CD14-positive monocyte (primary cell): Measurements from ENCODE around the gene BLMH. TPM values are rescaled to one million over a fixed set of nuclear protein-coding genes. Genes with fewer than 3 reads are reported as not detected.
"Not testable (repeated sequence)": the region's sequence is repeated elsewhere in the genome, so short reads cannot be mapped to it uniquely, and the experiment has no call there.

ENCODE experiments used
- DNase-seq, 3 donors: peaks; one replicate each; pipeline ENCODE4 v3.0.0-alpha.2; 2011 to 2022
- H2AFZ ChIP-seq: 2 replicates; pipeline ENCODE4 v1.6.0; 2012; ENCODE audit warnings: mild to moderate bottlenecking, low read depth, low read length, inconsistent platforms; ENCODE audit not compliant: insufficient read depth, poor library complexity, severe bottlenecking
- H3K27ac ChIP-seq, 2 donors: 1 replicate in 1 of 2; 2 replicates in 1 of 2; pipeline ENCODE4 v1.5.1; 2012 to 2013; ENCODE audit warnings: low read length in 2 of 2, control low read depth in 1 of 2, inconsistent platforms in 1 of 2, low read depth in 1 of 2, mild to moderate bottlenecking in 1 of 2
- H3K27me3 ChIP-seq, 2 donors: one replicate each; pipeline versions ENCODE4 v1.6.0 to v1.6.1; 2011 to 2013; ENCODE audit warnings: low read length in 2 of 2; ENCODE audit not compliant: control insufficient read depth in 2 of 2, insufficient read depth in 2 of 2
- H3K36me3 ChIP-seq, 2 donors: replicated peaks in 1 of 2; 1 replicate in 1 of 2; 2 replicates in 1 of 2; pipeline versions ENCODE4 v1.5.1 to v1.6.1; 2012 to 2013; ENCODE audit warnings: low read length in 2 of 2, control low read depth in 1 of 2, inconsistent platforms in 1 of 2, mild to moderate bottlenecking in 1 of 2; ENCODE audit not compliant: insufficient read depth in 2 of 2, control insufficient read depth in 1 of 2
- H3K4me1 ChIP-seq, 2 donors: 1 replicate in 1 of 2; 2 replicates in 1 of 2; pipeline versions ENCODE4 v1.5.1 to v1.6.1; 2012 to 2013; ENCODE audit warnings: low read length in 2 of 2, control low read depth in 1 of 2, inconsistent platforms in 1 of 2, mild to moderate bottlenecking in 1 of 2, moderate library complexity in 1 of 2; ENCODE audit not compliant: insufficient read depth in 2 of 2, control insufficient read depth in 1 of 2
- H3K4me2 ChIP-seq: replicated peaks from 2 replicates; pipeline ENCODE3; 2012; ENCODE audit warnings: low read length, moderate library complexity, mild to moderate bottlenecking; ENCODE audit not compliant: poor library complexity, severe bottlenecking; ENCODE audit errors: extremely low read depth
- H3K4me3 ChIP-seq, 3 experiments: fragments of 200-600 bp in 1 of 3; sonication (generic) in 1 of 3; replicated peaks in 1 of 3; 1 replicate in 2 of 3; 2 replicates in 1 of 3; pipeline ENCODE4 v1.5.1; 2011 to 2013; ENCODE audit warnings: low read length in 3 of 3, mild to moderate bottlenecking in 3 of 3, control low read depth in 2 of 3, low read depth in 2 of 3, inconsistent platforms in 1 of 3, moderate library complexity in 1 of 3
- H3K79me2 ChIP-seq: 2 replicates; pipeline ENCODE4 v1.6.0; 2012; ENCODE audit warnings: mild to moderate bottlenecking, control low read depth, inconsistent platforms, low read length, moderate library complexity; ENCODE audit not compliant: insufficient read depth
- H3K9ac ChIP-seq: 2 replicates; pipeline ENCODE4 v1.6.0; 2017; ENCODE audit warnings: low read length, mild to moderate bottlenecking; ENCODE audit not compliant: insufficient read depth, poor library complexity, severe bottlenecking
- H3K9me3 ChIP-seq, 2 donors: replicated peaks in 1 of 2; 1 replicate in 1 of 2; 2 replicates in 1 of 2; pipeline versions ENCODE4 v1.5.1 to v1.6.1; 2012 to 2013; ENCODE audit warnings: low read length in 2 of 2, control low read depth in 1 of 2; ENCODE audit not compliant: control insufficient read depth in 1 of 2, insufficient read depth in 1 of 2
- H4K20me1 ChIP-seq: 2 replicates; pipeline ENCODE4 v1.6.0; 2012; ENCODE audit warnings: mild to moderate bottlenecking, low read length, control low read depth, moderate library complexity; ENCODE audit not compliant: insufficient read depth
- H3K27ac Mint-ChIP-seq, 7 donors: one replicate each; pipeline ENCODE4 v1.8.0; 2020; ENCODE audit warnings: mild to moderate bottlenecking in 7 of 7, mixed read lengths in 7 of 7, moderate library complexity in 6 of 7, inconsistent platforms in 2 of 7
- H3K27me3 Mint-ChIP-seq, 3 donors: one replicate each; pipeline ENCODE4 v1.8.0; 2021 to 2022; ENCODE audit warnings: low read depth in 3 of 3, mild to moderate bottlenecking in 3 of 3, mixed read lengths in 3 of 3, moderate library complexity in 3 of 3, inconsistent platforms in 1 of 3
- H3K36me3 Mint-ChIP-seq, 2 donors: one replicate each; pipeline ENCODE4 v1.8.0; 2020; ENCODE audit warnings: mixed read lengths in 2 of 2, inconsistent platforms in 1 of 2, mild to moderate bottlenecking in 1 of 2
- H3K4me1 Mint-ChIP-seq: one replicate; pipeline ENCODE4 v1.8.0; 2020; ENCODE audit warnings: mild to moderate bottlenecking, mixed read lengths
- H3K4me3 Mint-ChIP-seq, 2 donors: one replicate each; pipeline ENCODE4 v1.8.0; 2020; ENCODE audit warnings: mild to moderate bottlenecking in 2 of 2, mixed read lengths in 2 of 2, moderate library complexity in 1 of 2
- H3K9me3 Mint-ChIP-seq, 7 donors: one replicate each; pipeline ENCODE4 v1.8.0; 2020 to 2022; ENCODE audit warnings: mixed read lengths in 7 of 7, mild to moderate bottlenecking in 6 of 7, moderate library complexity in 6 of 7, inconsistent platforms in 2 of 7
- CTCF ChIP-seq: fragments of 200-600 bp; IDR thresholded peaks from one replicate; pipeline ENCODE4 v1.8.0; 2022; ENCODE audit warnings: antibody characterized with exemption, mild to moderate bottlenecking
- WGBS: methylation state at CpG from one replicate; pipeline ENCODE4 v1.1.5; 2013; ENCODE audit warnings: missing lambda C conversion rate; ENCODE audit not compliant: insufficient coverage; 5-methylcytosine and 5-hydroxymethylcytosine counted together
- intact Hi-C, 2 donors: fragments of 100-400 bp; cut with micrococcal nuclease; formaldehyde crosslinking; loops; one replicate each; pipeline versions ENCODE4 v1.15.0 to v1.15.1; 2023
- polyA plus RNA-seq, 3 donors: library from polyadenylated mRNA; depleted of rRNA in 1 of 3; unstranded in 2 of 3; stranded (reverse) in 1 of 3; fragments of 300-500 nt in 2 of 3; fragments of >200 nt in 1 of 3; fragmentation: Illumina TruSeq in 2 of 3; gene quantifications; 1 replicate in 2 of 3; 2 replicates in 1 of 3; pipeline ENCODE4 v1.2.3, GENCODE V29; 2012 to 2021

Gene BLMH
- polyA plus RNA-seq, 3 donors: 6.6 to 10.8 (median 10.4) TPM

GRCh38 chr17:30232015-30232823 is 59.5 kb downstream of the BLMH start:
- H3K4me3 Mint-ChIP-seq: peak overlapping the region in 1 of 2 donors; percentile 19
- no peak for TF ChIP-seq CTCF
- H3K27me3 ChIP-seq: peaks cover 30 to 42% of the 10 kb centered on the region in 2 donors

GRCh38 chr17:30230596-30231125 is 61.1 kb downstream of the BLMH start:
- H3K4me1 Mint-ChIP-seq: peaks cover 39% of the 10 kb centered on the region
- H3K9me3 ChIP-seq: peaks cover 0 to 5% of the 10 kb centered on the region in 2 donors
- H3K36me3 ChIP-seq: no peaks in the 10 kb centered on the region
- peak overlapping the region in 1 of 3 experiments; percentile 32 for H3K4me3 ChIP-seq
- intact Hi-C loops: no loop called here
- H3K9me3 Mint-ChIP-seq: peaks cover 0 to 14% (median 2%) of the 10 kb centered on the region in 7 donors
- H3K36me3 Mint-ChIP-seq: peaks cover 0 to 4% of the 10 kb centered on the region in 2 donors
- no peaks in the 10 kb centered on the region for H3K79me2 ChIP-seq
- peaks cover 25 to 30% of the 10 kb centered on the region in 2 donors for H3K27me3 ChIP-seq
- peaks cover 15 to 30% of the 10 kb centered on the region in 2 donors for H3K4me1 ChIP-seq
- no peak overlapping the region for H2AFZ ChIP-seq
- no peaks in the 10 kb centered on the region for H4K20me1 ChIP-seq
- 25% methylated on average over 1 of the region's 7 CpGs for WGBS
- no peak overlapping the region for H3K9ac ChIP-seq
- TF ChIP-seq CTCF: no peak
- H3K4me3 Mint-ChIP-seq: peak overlapping the region in 1 of 2 donors; percentile 72
- peak overlapping the region; percentile 24 to 64 for H3K27ac ChIP-seq
- peak overlapping the region; percentile 21 for H3K4me2 ChIP-seq
- peaks cover 33 to 44% (median 38%) of the 10 kb centered on the region in 3 donors for H3K27me3 Mint-ChIP-seq
- H3K27ac Mint-ChIP-seq: peak overlapping the region; percentile 65 to 93 (median 87)
- DNase-seq: peak in 2 of 3 donors; percentile 7 to 28

More at GRCh38 chr17:30232015-30232823, 59.5 kb downstream of the BLMH start:
- no peak for DNase-seq
- H3K4me2 ChIP-seq: no peak overlapping the region
- Mint-ChIP-seq H3K4me1 (peaks cover 50% of the 10 kb centered on the region), H3K27me3 (peaks cover 47 to 56% (median 54%) of the 10 kb centered on the region in 3 donors), H3K36me3 (peaks cover 0 to 6% of the 10 kb centered on the region in 2 donors), H3K9me3 (peaks cover 2 to 26% (median 10%) of the 10 kb centered on the region in 7 donors), H3K27ac (peak overlapping the region in 1 of 7 donors; percentile 68)
- no peak overlapping the region for H3K4me3 ChIP-seq
- H3K79me2 ChIP-seq: no peaks in the 10 kb centered on the region
- no peak overlapping the region for H3K27ac ChIP-seq
- 97% methylated on average over 8 of the region's 10 CpGs for WGBS
- peaks cover 0 to 5% of the 10 kb centered on the region in 2 donors for H3K9me3 ChIP-seq
- no peaks in the 10 kb centered on the region for H3K36me3 ChIP-seq
- peaks cover 27 to 42% of the 10 kb centered on the region in 2 donors for H3K4me1 ChIP-seq
- H4K20me1 ChIP-seq: no peaks in the 10 kb centered on the region
- intact Hi-C loops: no loop called here
- no peak overlapping the region for H3K9ac ChIP-seq
- H2AFZ ChIP-seq: no peak overlapping the region

- H3K36me3 ChIP-seq, H3K9ac ChIP-seq, H3K4me3 Mint-ChIP-seq, H3K9me3 ChIP-seq, H4K20me1 ChIP-seq, H3K36me3 Mint-ChIP-seq, intact Hi-C loops, H3K79me2 ChIP-seq, H2AFZ ChIP-seq: not testable (repeated sequence)
- Mint-ChIP-seq H3K27me3 (peaks cover 31 to 43% (median 32%) of the 10 kb centered on the region in 3 donors), H3K27ac (peak overlapping the region; percentile 65 to 93 (median 87)), H3K4me1 (peaks cover 35% of the 10 kb centered on the region), H3K9me3 (peaks cover 0 to 13% (median 2%) of the 10 kb centered on the region in 7 donors)
- peaks cover 21 to 25% of the 10 kb centered on the region in 2 donors for H3K27me3 ChIP-seq
- H3K4me2 ChIP-seq: peak overlapping the region; percentile 21
- WGBS: no CpG with 5 or more reads among the region's 1 CpG
- peak overlapping the region in 1 of 2 donors; percentile 64 for H3K27ac ChIP-seq
- DNase-seq: peak; percentile 32 to 84 (median 68)
- peaks cover 10 to 23% of the 10 kb centered on the region in 2 donors for H3K4me1 ChIP-seq
- peak overlapping the region in 1 of 3 experiments; percentile 32 for H3K4me3 ChIP-seq
These were observed 61.7 kb downstream of the BLMH start for GRCh38 chr17:30230009-30230408.
